NB4 (cell line): ENCODE data around the gene HMGCL.

Source experiments
- POLR2A ChIP-seq: IDR thresholded peaks from 2 replicates; pipeline ENCODE4 v1.6.1; 2011; ENCODE audit warnings: mild to moderate bottlenecking; ENCODE audit not compliant: insufficient read length; ENCODE audit errors: extremely low read depth
- TF ChIP-seq, protein P1 (sequence below): IDR thresholded peaks from one replicate; pipeline ENCODE4 v1.5.1; 2012; ENCODE audit warnings: low read depth, low read length
- TF ChIP-seq, protein P2 (sequence below): IDR thresholded peaks from 2 replicates; pipeline ENCODE4 v1.6.1; 2011; ENCODE audit warnings: low read depth, low read length

DNA sequence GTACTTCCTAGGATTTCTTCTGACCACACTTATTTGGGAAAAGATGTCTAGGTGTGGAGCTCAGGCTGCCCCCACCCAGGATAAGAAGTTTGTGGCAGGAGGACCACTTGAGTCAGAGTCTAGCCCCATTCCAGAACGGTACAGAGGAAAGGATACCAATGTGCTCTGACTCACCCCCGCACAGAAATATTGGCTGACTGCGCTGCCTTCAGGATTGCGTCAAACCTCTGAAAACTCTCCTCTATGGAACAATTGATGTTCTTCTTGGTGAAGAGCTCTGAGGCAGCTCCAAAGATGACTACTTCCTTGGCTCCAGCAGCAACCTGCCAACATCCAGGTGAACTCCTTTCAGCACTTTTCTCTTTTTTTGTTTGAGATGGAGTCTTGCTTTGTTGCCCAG, 11.2 kb downstream of the HMGCL start:
- TF ChIP-seq, protein P1, sequence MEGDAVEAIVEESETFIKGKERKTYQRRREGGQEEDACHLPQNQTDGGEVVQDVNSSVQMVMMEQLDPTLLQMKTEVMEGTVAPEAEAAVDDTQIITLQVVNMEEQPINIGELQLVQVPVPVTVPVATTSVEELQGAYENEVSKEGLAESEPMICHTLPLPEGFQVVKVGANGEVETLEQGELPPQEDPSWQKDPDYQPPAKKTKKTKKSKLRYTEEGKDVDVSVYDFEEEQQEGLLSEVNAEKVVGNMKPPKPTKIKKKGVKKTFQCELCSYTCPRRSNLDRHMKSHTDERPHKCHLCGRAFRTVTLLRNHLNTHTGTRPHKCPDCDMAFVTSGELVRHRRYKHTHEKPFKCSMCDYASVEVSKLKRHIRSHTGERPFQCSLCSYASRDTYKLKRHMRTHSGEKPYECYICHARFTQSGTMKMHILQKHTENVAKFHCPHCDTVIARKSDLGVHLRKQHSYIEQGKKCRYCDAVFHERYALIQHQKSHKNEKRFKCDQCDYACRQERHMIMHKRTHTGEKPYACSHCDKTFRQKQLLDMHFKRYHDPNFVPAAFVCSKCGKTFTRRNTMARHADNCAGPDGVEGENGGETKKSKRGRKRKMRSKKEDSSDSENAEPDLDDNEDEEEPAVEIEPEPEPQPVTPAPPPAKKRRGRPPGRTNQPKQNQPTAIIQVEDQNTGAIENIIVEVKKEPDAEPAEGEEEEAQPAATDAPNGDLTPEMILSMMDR: no peak
- TF ChIP-seq POLR2A: no peak
- TF ChIP-seq, protein P2, sequence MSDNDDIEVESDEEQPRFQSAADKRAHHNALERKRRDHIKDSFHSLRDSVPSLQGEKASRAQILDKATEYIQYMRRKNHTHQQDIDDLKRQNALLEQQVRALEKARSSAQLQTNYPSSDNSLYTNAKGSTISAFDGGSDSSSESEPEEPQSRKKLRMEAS: no peak
